Activated CD4-positive, alpha-beta T cell treated with anti-CD3 and anti-CD28 coated beads, Interleukin-2, amount 50 U/mL, for 24 hours (primary cell): ENCODE results near the gene PNPLA7.
"Not testable (repeated sequence)": the region's sequence is repeated elsewhere in the genome, so short reads cannot be mapped to it uniquely, and the experiment has no call there.

Experiments
- DNase-seq, 2 donors: peaks; one replicate each; pipeline ENCODE4 v3.0.0-alpha.2; 2020; ENCODE audit warnings: low read depth in 1 of 2, low spot score in 1 of 2

Gene PNPLA7

DNA sequence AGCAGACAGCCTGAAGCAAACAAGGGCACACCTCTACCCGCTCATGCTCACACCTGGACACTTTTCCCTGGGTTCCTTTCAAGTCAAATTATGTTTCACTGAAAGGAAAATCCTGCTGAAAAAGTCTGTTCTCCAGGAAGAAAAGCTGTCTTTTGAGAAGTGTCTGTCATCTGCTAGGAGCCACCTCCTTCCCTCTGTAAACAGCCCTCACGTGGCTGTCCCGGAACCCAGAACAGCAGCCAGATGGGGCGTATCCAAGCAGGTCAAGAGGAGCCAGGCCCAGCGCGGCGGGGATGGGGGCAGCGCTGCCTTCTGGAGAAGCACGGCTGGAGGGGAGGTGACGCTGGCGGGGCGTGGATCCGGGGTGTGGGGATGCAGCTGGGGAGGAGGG is at the start of gene PNPLA7:
Gene PNPLA7 (minus strand): TSS at position 172 of the 391 bp plus-strand sequence. CDS start 205 bp downstream, outside the sequence.
- DNase-seq: peak; percentile 20 to 23

- DNase-seq: no peak
Observed at GRCh38 chr9:137598943-137599342, 48.7 kb upstream of the PNPLA7 start.

GRCh38 chr9:137596577-137596976 is 46.4 kb upstream of the PNPLA7 start:
- not testable (repeated sequence) for DNase-seq

DNA sequence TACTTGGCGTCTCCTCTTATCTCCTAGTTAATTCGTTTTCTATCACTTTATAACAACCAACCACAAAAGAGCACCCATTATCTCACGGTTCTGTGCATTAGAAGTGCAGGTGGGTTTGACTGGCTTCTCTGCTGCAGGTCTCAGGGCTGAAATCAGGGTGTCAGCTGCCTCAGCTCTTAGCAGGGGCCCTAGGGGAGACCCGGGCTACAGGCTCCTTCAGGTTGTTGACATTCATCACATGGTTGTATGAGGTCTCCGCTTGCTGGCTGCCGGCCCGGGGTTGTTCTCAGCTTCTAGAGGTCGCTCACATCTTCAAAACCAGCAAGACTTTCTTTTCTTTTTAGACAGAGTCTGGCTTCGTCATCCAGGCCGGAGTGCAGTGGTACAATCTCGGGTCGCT is 43.0 kb upstream of the PNPLA7 start:
- DNase-seq: no peak

GRCh38 chr9:137592767-137593166 is 42.6 kb upstream of the PNPLA7 start:
- DNase-seq: no peak

DNA sequence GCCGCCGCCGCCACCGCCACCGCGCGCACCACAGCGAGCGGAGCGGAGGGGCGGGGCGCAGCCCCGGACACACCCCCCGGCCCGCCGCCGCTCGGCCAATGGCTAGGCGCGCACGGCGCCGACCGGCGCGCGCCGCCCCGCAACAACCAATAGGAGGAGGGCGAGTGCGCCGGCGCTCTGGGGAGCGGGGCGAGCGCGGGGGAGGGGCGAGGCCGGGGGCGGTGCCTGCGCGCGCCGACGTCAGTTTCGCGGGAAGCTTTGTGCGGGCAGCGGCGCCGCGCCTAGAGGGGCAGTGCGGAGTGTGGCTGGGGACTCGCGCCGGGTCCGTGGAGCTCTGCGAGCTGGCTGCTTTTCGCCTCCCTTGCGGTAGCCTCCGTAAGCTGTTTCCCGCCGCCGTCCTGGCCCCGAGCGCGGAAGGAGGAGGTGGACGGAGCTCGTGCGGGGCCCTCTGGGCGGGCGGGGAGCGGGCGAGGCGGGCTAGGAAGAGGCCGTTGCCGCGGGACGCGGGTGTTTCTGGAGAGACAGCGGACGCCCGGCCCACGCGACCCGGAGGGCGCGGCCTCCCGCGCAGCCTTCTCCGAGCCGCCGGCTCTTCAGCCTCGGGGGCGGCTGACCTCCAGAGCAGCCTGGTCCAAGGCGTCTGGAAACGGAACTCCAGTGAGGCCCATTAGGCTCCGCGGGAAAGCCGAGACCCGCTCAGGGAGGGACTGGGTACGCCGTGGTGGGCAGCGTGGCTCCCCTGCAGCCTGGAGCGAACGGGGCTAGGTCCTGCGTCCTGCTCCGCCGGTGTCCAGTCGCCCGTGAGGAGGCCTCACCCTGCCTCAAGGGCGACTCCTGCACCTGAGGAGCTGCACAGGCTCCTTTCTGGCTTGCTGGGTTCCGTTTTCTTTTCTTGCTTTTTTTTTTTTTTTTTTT is 40.5 kb upstream of the PNPLA7 start, which contains the start of gene ZMYND19:
Gene ZMYND19 (minus strand): TSS at position 44 of the 915 bp plus-strand sequence. CDS start 249 bp downstream, outside the sequence.
- peak; percentile 82 to 83 for DNase-seq

GRCh38 chr9:137590123-137590468 is 39.9 kb upstream of the PNPLA7 start:
- no peak for DNase-seq

DNA sequence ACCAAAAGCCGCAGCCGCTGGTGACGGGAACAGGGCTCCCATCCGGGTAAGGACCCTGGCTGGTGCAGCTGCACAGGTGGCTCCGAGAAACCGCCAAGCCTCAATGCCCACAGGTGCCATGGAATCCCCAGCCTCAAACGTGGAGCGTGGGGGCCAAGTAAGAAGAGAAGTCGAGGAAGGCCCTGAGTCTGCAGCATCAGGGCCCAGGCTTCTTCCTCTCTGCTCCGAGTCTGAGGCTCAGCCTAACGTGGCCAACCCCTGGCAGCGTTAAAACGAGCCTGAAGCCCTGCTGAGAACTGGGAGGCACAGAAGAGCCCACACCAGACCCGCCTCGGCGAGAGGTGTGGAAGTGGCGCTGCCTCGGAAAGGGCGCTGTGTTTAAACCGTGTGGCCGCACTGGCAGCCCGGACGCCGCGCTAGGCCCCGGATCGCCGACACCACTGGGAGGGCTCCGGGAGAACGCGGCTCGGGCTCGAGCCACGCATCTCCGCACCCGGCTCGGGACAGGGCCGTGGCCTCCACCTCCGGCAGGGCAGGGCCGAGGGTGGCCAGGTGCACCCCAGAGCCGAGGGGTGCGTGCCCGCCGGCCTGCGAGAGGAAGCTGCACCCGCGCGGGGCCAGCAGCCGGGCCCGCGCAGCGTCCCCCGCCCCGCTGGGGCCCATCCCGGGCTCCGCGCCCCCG is 39.4 kb upstream of the PNPLA7 start:
- no peak for DNase-seq

GRCh38 chr9:137588891-137589290 is 38.7 kb upstream of the PNPLA7 start:
- DNase-seq: no peak

DNA sequence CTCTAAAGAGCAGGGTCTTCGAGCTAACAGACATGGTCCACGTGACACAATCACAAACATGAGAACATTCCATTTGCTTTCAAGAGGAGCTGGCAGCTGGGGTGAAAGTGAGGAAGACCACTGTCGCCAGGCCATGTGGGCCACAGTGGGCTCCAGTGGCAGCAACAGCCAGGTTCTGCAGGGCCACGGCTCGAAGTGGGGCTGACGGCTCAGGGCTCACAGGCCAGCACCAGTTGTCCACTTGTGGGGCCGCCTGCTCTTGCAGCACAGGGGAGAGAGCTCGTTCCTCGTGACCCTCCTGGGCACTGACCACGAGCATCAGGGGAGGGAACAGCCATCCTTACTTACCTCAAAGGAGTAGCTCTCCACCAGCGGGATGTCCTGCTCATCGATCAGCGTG is 38.1 kb upstream of the PNPLA7 start:
- DNase-seq: no peak

DNA sequence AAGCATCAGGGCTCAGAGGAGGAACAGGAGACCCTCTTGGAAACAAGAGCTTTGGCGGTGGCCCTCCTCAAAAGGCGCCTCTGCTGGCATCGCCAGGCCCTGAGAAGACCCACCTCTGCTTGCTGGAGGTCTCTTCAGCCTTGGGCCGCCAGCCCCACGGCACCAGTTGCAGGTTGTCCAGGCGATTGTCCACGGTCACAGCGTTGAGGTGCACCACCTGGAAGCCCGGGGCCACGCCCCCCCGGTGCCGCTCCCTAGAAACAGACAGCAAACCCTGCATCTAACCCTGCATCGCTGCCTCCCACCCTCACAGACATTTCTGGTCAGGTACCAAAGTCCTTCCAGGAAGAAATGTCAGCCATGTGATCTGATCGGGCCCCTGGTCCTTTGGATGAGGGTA is 36.7 kb upstream of the PNPLA7 start:
- DNase-seq: no peak

DNA sequence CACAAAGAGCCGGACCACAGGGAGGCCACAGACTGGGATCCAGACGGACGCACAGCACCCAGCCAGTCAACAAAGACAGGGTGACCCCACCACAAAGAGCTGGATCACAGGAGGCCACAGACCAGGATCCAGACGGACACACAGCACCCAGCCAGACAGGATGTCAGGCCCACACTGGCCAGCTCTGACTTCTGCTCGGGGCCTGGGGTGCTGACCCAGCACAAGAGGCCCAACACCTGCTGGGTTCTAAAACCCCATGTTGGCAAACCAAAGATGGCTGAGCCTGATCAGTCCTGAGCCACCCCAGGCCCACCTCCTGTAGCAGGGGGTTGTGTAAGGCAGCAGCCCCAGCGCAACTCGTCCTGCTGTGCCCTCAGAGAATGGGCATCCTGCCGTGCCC is 33.8 kb upstream of the PNPLA7 start:
- DNase-seq: no peak

DNA sequence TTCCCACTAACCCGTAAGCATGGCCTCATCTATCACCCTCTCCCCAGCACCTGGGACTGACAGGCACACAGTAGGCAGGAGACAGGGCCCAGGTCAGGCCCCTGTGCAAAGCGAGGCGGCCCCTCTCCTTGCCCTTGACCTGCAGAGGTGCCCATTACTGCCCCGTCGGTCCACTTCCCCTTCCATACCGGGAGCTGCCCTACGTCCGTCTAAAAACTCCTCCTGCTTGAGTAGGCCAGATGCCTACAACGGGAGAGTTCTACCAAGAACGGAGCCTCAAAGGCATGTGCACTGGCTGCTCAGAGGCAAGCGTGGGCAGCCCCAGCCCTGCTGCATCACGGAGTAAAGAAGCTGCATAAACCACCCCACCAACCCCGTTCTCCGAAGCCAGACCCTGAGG is 33.1 kb upstream of the PNPLA7 start:
- DNase-seq: no peak

DNA sequence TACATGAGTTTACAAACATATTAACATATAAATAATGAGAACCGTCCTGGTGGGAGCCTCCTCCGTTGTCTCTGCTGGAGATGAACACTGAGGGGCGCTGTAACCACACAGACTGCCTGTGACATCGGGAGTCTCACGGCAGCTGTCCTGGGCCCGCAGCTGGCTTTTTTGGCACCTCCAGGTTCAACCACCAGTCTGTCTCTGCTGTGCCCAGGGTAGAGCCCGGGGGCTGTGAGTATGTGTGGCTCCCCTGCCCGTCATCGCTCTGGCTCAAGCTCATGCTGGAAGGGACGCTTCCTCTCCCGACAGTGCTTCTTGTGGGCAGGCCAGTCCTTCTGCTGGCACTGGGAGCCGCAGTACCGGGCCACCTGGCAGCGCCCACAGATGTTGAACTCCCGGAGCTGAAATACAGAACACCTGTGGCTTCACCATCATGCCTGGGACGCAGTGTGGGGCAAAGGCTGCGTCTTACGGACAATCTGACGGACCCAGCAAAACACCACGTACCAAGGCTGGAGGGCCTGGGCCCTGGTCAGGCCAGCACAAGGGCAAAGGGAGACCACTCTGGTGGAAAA is 32.2 kb upstream of the PNPLA7 start:
- no peak for DNase-seq

GRCh38 chr9:137581361-137582285 is 31.4 kb upstream of the PNPLA7 start:
- no peak for DNase-seq

- no peak for DNase-seq
Observed at GRCh38 chr9:137580954-137581322, 30.7 kb upstream of the PNPLA7 start.

GRCh38 chr9:137580209-137580953 is 30.2 kb upstream of the PNPLA7 start:
- no peak for DNase-seq

- no peak for DNase-seq
Observed at GRCh38 chr9:137579259-137579604, 29.0 kb upstream of the PNPLA7 start.

DNA sequence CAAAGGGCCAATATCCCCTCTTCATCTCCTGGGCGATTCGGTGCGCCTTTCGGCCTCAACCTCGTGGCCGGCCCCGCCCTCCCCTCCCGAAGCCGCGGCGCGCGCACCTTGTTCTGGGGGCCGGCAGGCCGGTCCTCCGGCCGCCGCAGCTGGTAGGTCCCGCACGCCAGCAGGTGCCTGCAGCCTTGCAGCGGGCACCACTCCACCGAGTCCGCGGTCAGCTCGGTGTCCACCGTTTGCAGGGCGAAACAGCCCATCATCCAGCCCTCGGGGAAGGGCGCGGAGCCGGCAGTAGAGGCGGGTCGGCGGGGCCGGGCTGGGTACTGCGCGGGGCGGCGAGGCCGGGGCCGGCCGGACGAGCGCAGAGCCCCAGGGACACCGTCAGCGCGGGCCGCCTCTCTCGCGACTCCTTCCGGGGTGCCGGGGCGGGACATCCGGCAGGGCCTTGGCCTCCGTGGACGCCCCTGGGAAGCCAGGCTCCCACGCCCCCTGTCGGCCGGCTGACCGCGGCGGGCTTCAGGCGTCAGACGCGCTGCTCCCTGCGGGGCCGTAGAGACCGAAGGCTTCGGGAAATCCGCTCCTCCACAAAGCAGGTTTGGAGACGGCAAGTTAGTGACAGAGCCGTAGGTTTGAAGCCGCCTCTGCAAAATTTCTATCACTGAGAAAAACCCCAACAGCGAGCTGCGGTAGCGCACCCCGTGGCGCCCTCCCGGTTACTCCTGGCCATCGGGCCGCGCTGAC is 28.5 kb upstream of the PNPLA7 start, which contains the start of gene DPH7:
Gene DPH7 (minus strand): TSS at position 408 of the 741 bp plus-strand sequence. CDS start 148 bp downstream, at position 260.
- peak; percentile 93 to 95 for DNase-seq
